CD1c-positive myeloid dendritic cell (primary cell): ENCODE results near the gene TNFRSF11A.

ENCODE experiments used
- DNase-seq: peaks from one replicate; pipeline ENCODE4 v3.0.0-alpha.2; 2016; ENCODE audit errors: extremely low spot score

The TNFRSF11A gene

GRCh38 chr18:62381373-62381772 is 56.3 kb downstream of the TNFRSF11A start:
- no peak for DNase-seq

- DNase-seq = no peak
Measured at GRCh38 chr18:62384068-62384467, 59.0 kb downstream of the TNFRSF11A start.

- no peak for DNase-seq
Measured at GRCh38 chr18:62384610-62385097, 59.5 kb downstream of the TNFRSF11A start.

- no peak for DNase-seq
Measured at GRCh38 chr18:62386091-62386490, 61.0 kb downstream of the TNFRSF11A start.

- DNase-seq = no peak
Measured at GRCh38 chr18:62386601-62387000, 61.5 kb downstream of the TNFRSF11A start.

- no peak for DNase-seq
Measured at GRCh38 chr18:62387257-62387656, 62.1 kb downstream of the TNFRSF11A start.

GRCh38 chr18:62388855-62389760 is 64.0 kb downstream of the TNFRSF11A start:
- no peak for DNase-seq

GRCh38 chr18:62389761-62390481 is 64.8 kb downstream of the TNFRSF11A start:
- no peak for DNase-seq

GRCh38 chr18:62394006-62394763 is 69.1 kb downstream of the TNFRSF11A start:
- DNase-seq = no peak

- no peak for DNase-seq
Measured at GRCh38 chr18:62396381-62396780, 71.3 kb downstream of the TNFRSF11A start.

- DNase-seq = no peak
Measured at GRCh38 chr18:62396967-62397366, 71.9 kb downstream of the TNFRSF11A start.

GRCh38 chr18:62398291-62398690 is 73.2 kb downstream of the TNFRSF11A start:
- no peak for DNase-seq

- DNase-seq = peak; percentile 79
Measured at GRCh38 chr18:62399276-62399675, 74.2 kb downstream of the TNFRSF11A start.

GRCh38 chr18:62399781-62400308 is 74.7 kb downstream of the TNFRSF11A start:
- no peak for DNase-seq

- DNase-seq = no peak
Measured at GRCh38 chr18:62400916-62401315, 75.8 kb downstream of the TNFRSF11A start.

GRCh38 chr18:62402342-62402948 is 77.3 kb downstream of the TNFRSF11A start:
- DNase-seq = no peak

GRCh38 chr18:62403120-62403519 is 78.0 kb downstream of the TNFRSF11A start:
- no peak for DNase-seq

GRCh38 chr18:62404881-62405280 is 79.8 kb downstream of the TNFRSF11A start:
- DNase-seq = no peak

- DNase-seq = no peak
Measured at GRCh38 chr18:62407660-62408059, 82.5 kb downstream of the TNFRSF11A start.

GRCh38 chr18:62409821-62410220 is 84.7 kb downstream of the TNFRSF11A start:
- DNase-seq = no peak

GRCh38 chr18:62412231-62412979 is 87.3 kb downstream of the TNFRSF11A start:
- DNase-seq = no peak
